ENCODE measurements around the gene FRS3.

Gene FRS3

GRCh38 chr6:41741625-41742490 lies 37.8 kb downstream of the FRS3 start:
- no peak for DNase-seq

- DNase-seq = no peak
Observed at GRCh38 chr6:41740366-41741162, 39.1 kb downstream of the FRS3 start.

- no peak for DNase-seq
Observed at GRCh38 chr6:41739041-41739440, 40.7 kb downstream of the FRS3 start.

- no peak for DNase-seq
Observed at GRCh38 chr6:41737591-41738130, 42.0 kb downstream of the FRS3 start.

GRCh38 chr6:41736800-41737555 lies 42.7 kb downstream of the FRS3 start:
- DNase-seq = no peak

- no peak for DNase-seq
Observed at GRCh38 chr6:41736186-41736733, 43.4 kb downstream of the FRS3 start.

GRCh38 chr6:41735427-41736185 lies 44.1 kb downstream of the FRS3 start, which contains the start of gene TFEB:
Gene TFEB, minus strand, starts transcription at chr6:41735608. Its CDS starts 44,395 bp downstream, at chr6:41691213.
- DNase-seq = peak; percentile 96 to 97 (median 97)

GRCh38 chr6:41734666-41735426 lies 44.9 kb downstream of the FRS3 start:
- peak; percentile 81 to 94 (median 90) for DNase-seq

GRCh38 chr6:41733707-41734665 lies 45.7 kb downstream of the FRS3 start:
- peak; percentile 70 to 91 (median 82) for DNase-seq

GRCh38 chr6:41733360-41733706 lies 46.4 kb downstream of the FRS3 start:
- no peak for DNase-seq

- peak in 3 of 4 experiments; percentile 51 to 66 (median 59) for DNase-seq
Observed at GRCh38 chr6:41732591-41733359, 46.9 kb downstream of the FRS3 start.

GRCh38 chr6:41732149-41732548 lies 47.6 kb downstream of the FRS3 start:
- no peak for DNase-seq

GRCh38 chr6:41731561-41732086 lies 48.1 kb downstream of the FRS3 start:
- DNase-seq = no peak

GRCh38 chr6:41730531-41731436 lies 48.9 kb downstream of the FRS3 start:
- DNase-seq = peak; percentile 49 to 75 (median 60)

GRCh38 chr6:41729624-41730023 lies 50.1 kb downstream of the FRS3 start:
- no peak for DNase-seq

- DNase-seq = no peak
Observed at GRCh38 chr6:41728954-41729353, 50.7 kb downstream of the FRS3 start.

Data from suppressor macrophage (primary cell).